ENCODE results near the gene ZFAND3. TPM values are rescaled to one million over a fixed set of nuclear protein-coding genes. Genes with fewer than 3 reads are reported as not detected.

Gene ZFAND3
- total RNA-seq, 6 donors from 2014 or later, result 26.2 to 66.4 (median 55.5) TPM

- ATAC-seq (ENCODE audit: low FRiP score in 2 of 2) (no peak), DNase-seq (no peak)
- H3K4me1 ChIP-seq, result peaks cover 11 to 41% (median 24%) of the 10 kb centered on the region in 4 donors
- H3K36me3 ChIP-seq, result no peaks in the 10 kb centered on the region
- H3K27ac ChIP-seq, result no peak overlapping the region
- H3K9me3 ChIP-seq, result no peaks in the 10 kb centered on the region
- H3K4me3 ChIP-seq, result no peak overlapping the region
- no peaks in the 10 kb centered on the region for H3K27me3 ChIP-seq
- WGBS, 2 donors, result 92 to 95% methylated on average over 4 of the region's 4 CpGs
- TF ChIP-seq POLR2A (IDR thresholded peaks at IDR 0.05) (no peak), POLR2AphosphoS5 (IDR thresholded peaks at IDR 0.05) (no peak), CTCF (IDR thresholded peaks at IDR 0.05) (no peak), EP300 (IDR thresholded peaks at IDR 0.05) (no peak)
These were observed 28.8 kb downstream of the ZFAND3 start for GRCh38 chr6:37848371-37848770.

- H3K9me3 ChIP-seq, result no peaks in the 10 kb centered on the region
- H3K27ac ChIP-seq, result no peak overlapping the region
- H3K36me3 ChIP-seq, result no peaks in the 10 kb centered on the region
- H3K27me3 ChIP-seq, result no peaks in the 10 kb centered on the region
- ATAC-seq (ENCODE audit: low FRiP score in 2 of 2) (no peak), DNase-seq (no peak)
- no peak overlapping the region for H3K4me3 ChIP-seq
- H3K4me1 ChIP-seq, result peaks cover 5 to 33% (median 19%) of the 10 kb centered on the region in 4 donors
- whole genome bisulfite sequencing, 2 donors, result 87 to 88% methylated on average over 4 of the region's 4 CpGs
- TF ChIP-seq POLR2AphosphoS5 (IDR thresholded peaks at IDR 0.05) (no peak), POLR2A (IDR thresholded peaks at IDR 0.05) (no peak), EP300 (IDR thresholded peaks at IDR 0.05) (no peak), CTCF (IDR thresholded peaks at IDR 0.05) (no peak)
These were observed 30.7 kb downstream of the ZFAND3 start for GRCh38 chr6:37850260-37850659.

- 81 to 92% methylated on average over 9 of the region's 9 CpGs for WGBS, 2 donors
- no peaks in the 10 kb centered on the region for H3K9me3 ChIP-seq
- H3K27me3 ChIP-seq, result no peaks in the 10 kb centered on the region
- H3K4me1 ChIP-seq, result peaks cover 3 to 29% (median 16%) of the 10 kb centered on the region in 4 donors
- DNase-seq (no peak), ATAC-seq (ENCODE audit: low FRiP score in 2 of 2) (no peak)
- H3K4me3 ChIP-seq, result no peak overlapping the region
- H3K36me3 ChIP-seq, result no peaks in the 10 kb centered on the region
- no peak overlapping the region for H3K27ac ChIP-seq
- TF ChIP-seq CTCF (IDR thresholded peaks at IDR 0.05) (no peak), POLR2AphosphoS5 (IDR thresholded peaks at IDR 0.05) (no peak), EP300 (IDR thresholded peaks at IDR 0.05) (no peak), POLR2A (IDR thresholded peaks at IDR 0.05) (no peak)
These were observed 31.3 kb downstream of the ZFAND3 start for GRCh38 chr6:37850728-37851285.

- no peak for TF ChIP-seq POLR2AphosphoS5 (IDR thresholded peaks at IDR 0.05)
- TF ChIP-seq POLR2A (IDR thresholded peaks at IDR 0.05), result no peak
- TF ChIP-seq EP300 (IDR thresholded peaks at IDR 0.05), result no peak
- no peak for TF ChIP-seq CTCF (IDR thresholded peaks at IDR 0.05)
- Histone ChIP-seq H3K4me3 (no peak overlapping the region), H3K27ac (no peak overlapping the region), H3K36me3 (no peaks in the 10 kb centered on the region), H3K9me3 (no peaks in the 10 kb centered on the region), H3K4me1 (peaks cover 0 to 24% (median 13%) of the 10 kb centered on the region in 4 donors), H3K27me3 (no peaks in the 10 kb centered on the region)
- ATAC-seq (ENCODE audit: low FRiP score in 2 of 2), result no peak
- DNase-seq, result no peak
- 68 to 83% methylated on average over 1 of the region's 1 CpG for WGBS, 2 donors
These were observed 32.5 kb downstream of the ZFAND3 start for GRCh38 chr6:37851997-37852524.

GRCh38 chr6:37856285-37856684, 36.8 kb downstream of the ZFAND3 start:
- DNase-seq (no peak), ATAC-seq (ENCODE audit: low FRiP score in 2 of 2) (no peak)
- no peak for TF ChIP-seq POLR2A (IDR thresholded peaks at IDR 0.05)
- TF ChIP-seq CTCF (IDR thresholded peaks at IDR 0.05), result no peak
- no peak for TF ChIP-seq EP300 (IDR thresholded peaks at IDR 0.05)
- no peak for TF ChIP-seq POLR2AphosphoS5 (IDR thresholded peaks at IDR 0.05)
- Histone ChIP-seq H3K27me3 (no peaks in the 10 kb centered on the region), H3K9me3 (no peaks in the 10 kb centered on the region), H3K36me3 (no peaks in the 10 kb centered on the region), H3K4me3 (no peak overlapping the region), H3K27ac (no peak overlapping the region), H3K4me1 (peaks cover 0 to 28% (median 12%) of the 10 kb centered on the region in 4 donors)
- 87 to 96% methylated on average over 2 of the region's 2 CpGs for WGBS, 2 donors

Data from upper lobe of left lung (tissue), 6 donors.